ENCODE measurements around the gene NME9.

The NME9 gene

GRCh38 chr3:138260611-138261010 is 69.0 kb downstream of the NME9 start:
- no peaks in the 10 kb centered on the region for H3K27me3 ChIP-seq (ENCODE audit: control insufficient read depth, insufficient read depth, low read length)
- H3K9ac ChIP-seq (ENCODE audit: low read depth, low read length) = no peak overlapping the region
- H3K4me3 ChIP-seq (ENCODE audit: low read depth, low read length) = no peak overlapping the region
- no peaks in the 10 kb centered on the region for H3K36me3 ChIP-seq (ENCODE audit: control insufficient read depth, insufficient read depth, low read length)
- no peaks in the 10 kb centered on the region for H3K4me1 ChIP-seq (ENCODE audit: control insufficient read depth, insufficient read depth, low read length)
- no peaks in the 10 kb centered on the region for H3K9me3 ChIP-seq (ENCODE audit: control insufficient read depth, insufficient read depth, low read length)

- H3K9ac ChIP-seq (ENCODE audit: low read depth, low read length) = no peak overlapping the region
- no peaks in the 10 kb centered on the region for H3K9me3 ChIP-seq (ENCODE audit: control insufficient read depth, insufficient read depth, low read length)
- H3K27me3 ChIP-seq (ENCODE audit: control insufficient read depth, insufficient read depth, low read length) = no peaks in the 10 kb centered on the region
- no peaks in the 10 kb centered on the region for H3K36me3 ChIP-seq (ENCODE audit: control insufficient read depth, insufficient read depth, low read length)
- H3K4me3 ChIP-seq (ENCODE audit: low read depth, low read length) = no peak overlapping the region
- H3K4me1 ChIP-seq (ENCODE audit: control insufficient read depth, insufficient read depth, low read length) = no peaks in the 10 kb centered on the region
Measured at GRCh38 chr3:138259126-138259525, 70.5 kb downstream of the NME9 start.

- Histone ChIP-seq H3K4me1 (ENCODE audit: control insufficient read depth, insufficient read depth, low read length) (no peaks in the 10 kb centered on the region), H3K27me3 (ENCODE audit: control insufficient read depth, insufficient read depth, low read length) (no peaks in the 10 kb centered on the region), H3K9me3 (ENCODE audit: control insufficient read depth, insufficient read depth, low read length) (no peaks in the 10 kb centered on the region), H3K4me3 (ENCODE audit: low read depth, low read length) (no peak overlapping the region), H3K36me3 (ENCODE audit: control insufficient read depth, insufficient read depth, low read length) (no peaks in the 10 kb centered on the region), H3K9ac (ENCODE audit: low read depth, low read length) (no peak overlapping the region)
Measured at GRCh38 chr3:138257986-138258385, 71.7 kb downstream of the NME9 start.

- no peaks in the 10 kb centered on the region for H3K36me3 ChIP-seq (ENCODE audit: control insufficient read depth, insufficient read depth, low read length)
- no peak overlapping the region for H3K4me3 ChIP-seq (ENCODE audit: low read depth, low read length)
- no peaks in the 10 kb centered on the region for H3K9me3 ChIP-seq (ENCODE audit: control insufficient read depth, insufficient read depth, low read length)
- no peaks in the 10 kb centered on the region for H3K27me3 ChIP-seq (ENCODE audit: control insufficient read depth, insufficient read depth, low read length)
- H3K4me1 ChIP-seq (ENCODE audit: control insufficient read depth, insufficient read depth, low read length) = no peaks in the 10 kb centered on the region
- no peak overlapping the region for H3K9ac ChIP-seq (ENCODE audit: low read depth, low read length)
Measured at GRCh38 chr3:138256022-138256421, 73.6 kb downstream of the NME9 start.

- no peak overlapping the region for H3K4me3 ChIP-seq (ENCODE audit: low read depth, low read length)
- H3K4me1 ChIP-seq (ENCODE audit: control insufficient read depth, insufficient read depth, low read length) = no peaks in the 10 kb centered on the region
- no peak overlapping the region for H3K9ac ChIP-seq (ENCODE audit: low read depth, low read length)
- H3K9me3 ChIP-seq (ENCODE audit: control insufficient read depth, insufficient read depth, low read length) = no peaks in the 10 kb centered on the region
- H3K36me3 ChIP-seq (ENCODE audit: control insufficient read depth, insufficient read depth, low read length) = no peaks in the 10 kb centered on the region
- no peaks in the 10 kb centered on the region for H3K27me3 ChIP-seq (ENCODE audit: control insufficient read depth, insufficient read depth, low read length)
Measured at GRCh38 chr3:138254216-138254615, 75.4 kb downstream of the NME9 start.

GRCh38 chr3:138253609-138254008 is 76.0 kb downstream of the NME9 start:
- H3K36me3 ChIP-seq (ENCODE audit: control insufficient read depth, insufficient read depth, low read length) = no peaks in the 10 kb centered on the region
- H3K4me3 ChIP-seq (ENCODE audit: low read depth, low read length) = no peak overlapping the region
- H3K9ac ChIP-seq (ENCODE audit: low read depth, low read length) = no peak overlapping the region
- no peaks in the 10 kb centered on the region for H3K27me3 ChIP-seq (ENCODE audit: control insufficient read depth, insufficient read depth, low read length)
- H3K4me1 ChIP-seq (ENCODE audit: control insufficient read depth, insufficient read depth, low read length) = no peaks in the 10 kb centered on the region
- H3K9me3 ChIP-seq (ENCODE audit: control insufficient read depth, insufficient read depth, low read length) = no peaks in the 10 kb centered on the region

Data from iPS-15b (cell line).